HG03432 (cell line): ENCODE measurements around the gene RAB11FIP4.
A peak's percentile ranks its signal among the peaks of the same experiment; 100 is the strongest.

ENCODE experiments used
- ATAC-seq: cut with Tn5 transposase; IDR thresholded peaks from one replicate; pipeline ENCODE4 v1.9.1; 2021; ENCODE audit warnings: mild to moderate bottlenecking, moderate library complexity; ENCODE audit not compliant: unreplicated experiment

RAB11FIP4 gene

GRCh38 chr17:31562376-31562840 lies 170.9 kb downstream of the RAB11FIP4 start:
- no peak for ATAC-seq

GRCh38 chr17:31564291-31564690 lies 172.8 kb downstream of the RAB11FIP4 start:
- ATAC-seq = no peak

- ATAC-seq = no peak
Observed at GRCh38 chr17:31564883-31565301, 173.4 kb downstream of the RAB11FIP4 start.

DNA sequence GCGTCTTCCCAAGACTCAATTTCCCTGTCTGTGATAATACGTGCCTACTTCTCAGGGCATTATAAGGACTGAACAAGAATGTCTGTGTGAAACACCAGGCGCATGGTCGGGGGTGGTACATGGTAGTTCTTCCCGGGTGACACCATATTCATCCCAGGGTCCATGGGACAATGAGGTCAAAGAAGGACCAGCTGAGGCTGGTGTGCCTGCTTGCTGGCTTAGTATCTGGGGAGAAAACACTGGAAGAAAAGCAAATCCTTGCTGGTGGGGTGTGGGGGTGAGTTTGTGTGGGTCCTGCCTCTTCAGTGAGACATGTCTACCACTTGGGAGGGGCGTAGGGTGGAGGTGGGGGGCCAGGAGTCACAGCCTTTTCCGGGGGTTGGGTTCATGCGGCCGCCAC lies 174.2 kb downstream of the RAB11FIP4 start:
- ATAC-seq = no peak

DNA sequence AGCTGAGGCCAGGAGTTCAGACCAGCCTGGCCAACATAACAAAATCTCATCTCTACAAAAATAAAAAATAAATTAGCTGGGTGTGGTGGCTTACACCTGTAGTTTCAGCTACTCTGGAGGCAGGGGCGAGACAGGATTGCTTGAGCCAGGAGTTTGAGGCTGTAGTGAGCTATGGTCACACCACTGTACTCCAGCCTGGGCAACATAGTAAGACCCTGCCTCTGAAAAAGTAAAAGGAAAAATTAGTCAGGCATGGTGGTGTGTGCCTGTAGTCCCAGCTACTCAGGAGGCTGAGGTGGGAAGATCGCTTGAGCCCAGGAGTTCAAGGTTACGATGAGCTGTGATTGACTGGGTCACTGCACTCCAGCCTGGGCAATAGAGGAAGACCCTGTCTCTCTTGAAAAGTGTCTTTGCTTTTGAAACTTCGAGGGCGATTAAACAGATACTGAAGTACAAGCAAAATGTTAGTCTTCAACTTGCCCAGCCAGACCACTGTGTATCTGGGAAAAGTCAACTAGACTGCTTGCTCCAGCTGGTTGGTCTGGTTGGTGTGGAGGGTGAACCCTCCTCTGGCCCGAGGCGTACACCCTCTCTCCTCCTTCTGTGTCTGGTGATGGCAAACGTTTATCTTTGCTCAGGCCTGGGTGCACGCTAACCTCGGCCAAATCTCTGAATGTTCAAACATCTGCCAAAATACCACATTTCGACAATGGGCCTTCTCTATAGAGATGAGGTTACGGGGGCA lies 174.9 kb downstream of the RAB11FIP4 start:
- no peak for ATAC-seq

GRCh38 chr17:31566992-31567373 lies 175.5 kb downstream of the RAB11FIP4 start:
- no peak for ATAC-seq

GRCh38 chr17:31568121-31568520 lies 176.6 kb downstream of the RAB11FIP4 start:
- no peak for ATAC-seq

DNA sequence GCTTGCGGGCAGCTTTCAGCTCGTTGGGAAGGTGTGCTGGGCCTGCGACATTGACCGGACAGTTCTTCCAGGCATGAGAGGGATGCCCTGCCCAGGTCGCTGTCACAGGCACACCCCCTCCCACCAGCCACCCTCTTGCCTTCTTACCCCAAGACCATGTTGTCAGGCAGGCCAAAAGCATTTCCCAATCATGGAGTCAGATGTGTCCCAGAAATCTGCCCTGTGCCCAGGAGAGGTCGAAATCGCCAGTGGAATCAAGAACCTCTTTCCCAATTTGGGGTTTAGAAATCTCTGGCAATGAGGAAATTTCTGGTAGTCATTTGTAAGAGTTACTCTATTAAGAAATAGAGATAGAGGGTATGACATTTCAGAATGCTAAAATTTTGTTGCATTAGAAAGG lies 177.1 kb downstream of the RAB11FIP4 start:
- no peak for ATAC-seq

DNA sequence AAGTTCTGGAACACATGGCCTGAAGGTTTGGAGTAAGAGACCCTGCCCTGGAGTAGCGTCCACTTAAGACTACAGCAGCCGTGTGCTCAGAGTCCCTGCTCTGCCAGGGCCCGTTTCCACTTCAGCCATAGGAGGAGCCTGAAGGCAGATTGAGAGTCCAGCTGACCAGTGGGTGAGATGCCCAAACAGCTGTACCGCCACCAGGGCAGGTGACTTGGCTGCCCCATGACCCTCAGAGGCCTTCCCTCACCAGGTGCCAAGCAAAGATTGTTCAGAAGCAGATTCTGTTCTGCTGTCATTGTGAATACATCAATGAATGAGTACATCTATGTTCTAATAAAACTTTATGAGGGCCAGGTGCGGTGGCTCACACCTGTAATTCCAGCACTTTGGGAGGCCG lies 178.8 kb downstream of the RAB11FIP4 start:
- no peak for ATAC-seq

- no peak for ATAC-seq
Observed at GRCh38 chr17:31570951-31571892, 179.7 kb downstream of the RAB11FIP4 start.

- ATAC-seq = no peak
Observed at GRCh38 chr17:31572341-31572740, 180.9 kb downstream of the RAB11FIP4 start.

DNA sequence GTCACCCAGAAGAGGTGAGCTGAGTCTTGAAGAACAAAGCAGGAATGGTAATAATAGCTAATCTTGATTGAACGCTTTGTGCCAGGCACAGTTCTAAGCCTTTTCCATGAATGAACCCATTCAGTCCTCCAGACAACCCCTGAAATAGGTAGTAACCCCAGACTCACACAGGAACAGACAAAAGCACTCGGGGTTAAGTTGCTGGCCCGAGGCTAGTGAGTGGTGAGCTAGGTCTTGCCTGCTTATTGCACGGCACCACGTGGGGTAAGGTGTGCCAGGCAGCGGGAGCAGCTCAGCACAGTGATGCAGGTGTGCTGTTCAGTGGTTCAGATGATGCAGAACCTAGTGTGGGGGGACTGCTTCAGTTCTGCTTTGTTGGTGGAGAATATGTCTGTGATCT lies 181.6 kb downstream of the RAB11FIP4 start:
- ATAC-seq = no peak

DNA sequence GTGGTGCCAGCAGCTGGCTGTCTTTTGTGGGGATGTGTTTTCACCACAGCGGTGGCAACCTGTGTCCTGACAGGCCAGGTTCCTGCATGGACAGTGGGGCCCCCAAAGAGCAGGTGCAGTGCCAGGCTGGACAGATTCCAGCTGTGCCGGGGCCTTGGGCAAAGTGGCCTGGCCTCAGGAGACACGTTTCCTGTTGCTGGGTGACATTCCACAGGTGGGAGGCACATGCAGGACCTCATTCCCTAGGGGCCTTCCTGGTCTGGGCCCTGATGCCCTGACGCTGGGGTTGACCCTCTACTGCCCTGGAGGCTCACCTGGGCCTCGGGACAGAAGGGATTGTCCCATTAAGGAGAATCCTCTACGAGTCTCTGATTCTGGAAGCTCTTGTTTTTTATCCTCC lies 182.4 kb downstream of the RAB11FIP4 start:
- no peak for ATAC-seq

DNA sequence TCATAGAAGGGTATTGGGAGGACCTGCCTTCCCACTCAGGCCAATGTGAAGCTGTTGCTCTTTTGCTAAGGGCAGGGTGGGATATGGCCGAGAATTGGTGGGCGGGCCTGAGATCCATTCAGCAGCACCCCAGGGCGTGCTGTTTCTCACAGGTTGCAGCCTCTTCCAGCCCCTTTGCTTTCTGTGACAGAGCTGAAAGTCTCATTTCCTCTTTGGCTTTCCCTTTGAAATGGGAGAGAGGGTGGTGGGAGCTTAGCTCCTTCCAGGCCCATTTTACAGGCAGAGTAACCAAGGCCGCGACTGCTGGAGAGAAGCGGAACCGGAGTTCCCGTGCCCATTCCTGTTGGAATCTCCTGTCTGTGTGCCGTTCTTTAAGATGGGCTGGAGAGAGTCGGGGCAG lies 183.0 kb downstream of the RAB11FIP4 start:
- no peak for ATAC-seq

DNA sequence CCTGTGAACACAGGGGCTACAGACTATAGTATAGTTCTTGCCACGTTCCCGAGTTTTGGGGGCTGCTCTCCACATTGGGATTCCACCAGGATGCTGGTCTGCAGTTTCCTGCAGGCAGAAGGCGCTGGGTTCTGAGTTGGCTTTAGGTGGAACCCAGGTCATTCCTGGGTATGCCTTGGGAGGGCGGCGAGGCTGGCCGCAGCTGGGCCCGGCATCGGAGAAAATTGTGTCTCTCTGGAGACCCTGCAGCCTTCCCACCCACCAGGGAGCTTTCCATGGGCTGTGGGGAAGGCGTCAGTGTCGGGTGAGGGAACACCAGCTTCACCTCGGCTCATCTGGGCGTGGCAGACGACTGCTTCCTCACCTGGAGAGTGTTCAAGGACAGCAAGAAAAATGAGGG lies 183.6 kb downstream of the RAB11FIP4 start:
- no peak for ATAC-seq

DNA sequence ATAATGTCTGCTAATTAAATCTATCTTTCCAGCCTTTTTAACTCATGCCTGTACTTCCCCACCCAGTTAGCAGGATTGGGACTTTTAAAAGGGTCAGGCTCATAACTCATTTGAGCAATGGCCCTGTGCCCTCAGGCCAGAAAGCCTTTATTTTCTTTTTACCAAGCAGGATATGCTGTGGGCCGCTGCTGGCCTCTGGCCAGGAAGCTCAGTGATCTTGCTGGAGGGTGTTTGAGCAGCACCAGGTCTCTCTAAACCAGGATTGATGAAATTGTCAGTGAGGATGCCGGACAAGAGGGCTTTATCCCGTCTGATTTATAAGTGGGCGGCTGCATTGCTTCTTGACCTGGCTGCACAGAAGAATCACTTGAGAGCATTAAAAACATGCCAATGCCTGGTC lies 187.8 kb downstream of the RAB11FIP4 start:
- ATAC-seq = no peak

DNA sequence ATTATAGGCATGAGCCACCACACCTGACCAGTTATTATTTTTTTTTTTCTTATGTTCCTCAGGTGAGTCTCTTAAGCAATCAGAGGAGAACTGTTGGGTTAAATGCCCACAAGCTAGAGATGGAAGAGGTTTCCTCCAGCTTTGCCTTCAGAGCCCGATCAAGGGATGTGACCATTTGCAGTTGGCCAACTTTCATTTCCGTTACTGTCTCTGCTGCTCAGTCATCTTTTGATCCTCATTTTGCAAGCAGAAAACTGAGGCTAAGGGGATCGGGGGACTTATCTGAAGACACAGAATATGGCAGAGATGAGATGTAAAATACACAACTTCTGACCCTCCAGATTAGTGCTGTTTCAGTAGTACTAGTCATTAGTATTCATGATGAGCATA lies 188.8 kb downstream of the RAB11FIP4 start:
- ATAC-seq = no peak

- ATAC-seq = no peak
Observed at GRCh38 chr17:31580706-31581490, 189.4 kb downstream of the RAB11FIP4 start.

DNA sequence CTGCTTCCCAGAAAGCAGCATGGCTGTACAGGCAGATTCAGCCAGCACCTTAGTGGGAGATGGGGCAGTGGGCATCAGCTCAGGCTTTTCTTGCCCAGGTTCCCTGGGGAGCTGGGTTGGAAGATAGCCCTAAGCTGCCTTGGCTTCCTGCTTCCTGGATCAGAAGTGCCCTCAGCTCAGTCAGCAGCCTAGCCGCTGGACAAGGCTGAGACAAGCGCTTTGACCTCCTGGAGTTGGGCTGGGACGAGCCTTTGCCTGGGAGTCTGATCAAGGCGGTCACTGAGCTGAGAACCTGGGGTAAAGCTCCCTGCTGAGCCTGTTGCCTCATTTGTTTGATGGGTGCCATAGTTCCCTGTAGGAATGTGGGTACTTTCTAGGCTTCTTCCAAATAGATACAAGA lies 190.0 kb downstream of the RAB11FIP4 start:
- no peak for ATAC-seq

DNA sequence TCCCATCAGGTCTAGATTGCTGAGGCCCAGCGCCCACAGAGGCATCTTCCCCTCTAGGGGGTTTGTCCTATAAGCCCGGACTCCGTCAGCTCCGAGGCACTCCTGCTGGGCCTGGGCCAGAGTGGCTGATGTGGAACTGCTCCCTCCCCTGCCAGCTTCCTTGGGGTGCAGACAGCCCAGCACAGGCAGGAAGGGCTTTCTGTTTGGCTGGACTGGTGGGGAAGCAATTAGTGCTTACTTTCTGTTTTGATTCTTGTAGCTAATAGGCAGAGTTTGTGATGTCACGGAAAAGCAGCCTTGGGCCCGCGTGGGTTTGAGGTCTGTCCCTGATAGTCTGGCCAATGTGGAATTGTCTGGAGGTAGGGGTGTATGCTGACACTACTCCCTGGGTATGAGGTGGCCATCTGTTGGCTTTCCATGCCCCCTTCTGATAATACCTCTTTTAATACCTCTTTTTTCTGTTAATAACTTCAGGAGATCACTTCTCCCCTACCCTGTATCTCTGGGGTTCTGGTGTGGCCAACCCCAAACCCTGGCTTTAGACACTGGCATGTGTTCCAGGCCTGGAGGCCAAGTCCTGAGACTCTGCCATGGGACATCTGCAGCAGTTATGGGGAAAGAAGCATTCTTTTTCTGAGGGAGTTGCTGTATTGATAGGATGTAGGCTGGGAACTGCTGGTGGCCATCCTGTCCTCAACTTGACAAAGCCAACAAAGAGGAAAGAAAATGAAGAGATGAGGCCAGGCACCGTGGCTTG lies 190.9 kb downstream of the RAB11FIP4 start:
- peak; percentile 46 for ATAC-seq
